B cell (primary cell): Measurements from ENCODE around the gene TWIST2. TPM values are rescaled to one million over a fixed set of nuclear protein-coding genes. Genes with fewer than 3 reads are reported as not detected.

ENCODE experiments used
- ATAC-seq: fragments of 200-7000 bp; cut with Tn5 transposase; one replicate; pipeline ENCODE4 v1.10.0; 2021; ENCODE audit warnings: low read depth, mild to moderate bottlenecking, moderate number of reproducible peaks, moderate library complexity
- CTCF ChIA-PET: fragments of 350-600 bp; sonication (Branson Sonifier 250); formaldehyde crosslinking; loops from one replicate; lab custom pipeline; 2021; ENCODE audit warnings: antibody characterized with exemption, inconsistent platforms; lab: Charles Lee
- POLR2A ChIA-PET: fragments of 350-600 bp; sonication (Branson Sonifier 250); formaldehyde crosslinking; loops from one replicate; lab custom pipeline; 2021; ENCODE audit warnings: antibody characterized with exemption; lab: Charles Lee
- DNase-seq: peaks from one replicate; pipeline ENCODE4 v3.0.0; 2013
- H2AFZ ChIP-seq: 2 replicates; pipeline ENCODE4 v1.6.1; 2012; ENCODE audit warnings: mild to moderate bottlenecking, low read depth, low read length; ENCODE audit not compliant: insufficient read depth, poor library complexity, severe bottlenecking
- H3K27ac ChIP-seq, 2 donors: 1 replicate in 1 of 2; 2 replicates in 1 of 2; pipeline ENCODE4 v1.5.1; 2012 to 2013; ENCODE audit warnings: low read length in 2 of 2, mild to moderate bottlenecking in 2 of 2, moderate library complexity in 1 of 2
- H3K27me3 ChIP-seq, 4 experiments: fragments of 200-600 bp in 1 of 4; sonication (generic) in 1 of 4; replicated peaks in 1 of 4; 1 replicate in 2 of 4; 2 replicates in 2 of 4; pipeline versions ENCODE4 v1.6.1 to v1.7.0; 2013 to 2016; ENCODE audit warnings: low read length in 3 of 4, mild to moderate bottlenecking in 2 of 4, mixed read lengths in 1 of 4, moderate library complexity in 1 of 4; ENCODE audit not compliant: insufficient read depth in 4 of 4, control insufficient read depth in 3 of 4; ENCODE audit errors: control extremely low read depth in 1 of 4
- H3K36me3 ChIP-seq, 2 experiments: replicated peaks in 1 of 2; 1 replicate in 1 of 2; 2 replicates in 1 of 2; pipeline versions ENCODE4 v1.6.1 to v1.7.1; 2013; ENCODE audit warnings: low read length in 1 of 2; ENCODE audit not compliant: insufficient read depth in 2 of 2, control insufficient read depth in 1 of 2; ENCODE audit errors: control extremely low read depth in 1 of 2, extremely low read depth in 1 of 2
- H3K4me1 ChIP-seq, 2 donors: fragments of 200-600 bp in 1 of 2; sonication (generic) in 1 of 2; 1 replicate in 1 of 2; 2 replicates in 1 of 2; pipeline versions ENCODE4 v1.5.1 to v1.6.1; 2013 to 2017; ENCODE audit warnings: low read length in 2 of 2; ENCODE audit not compliant: control insufficient read depth in 2 of 2, insufficient read depth in 2 of 2
- H3K4me2 ChIP-seq: replicated peaks from 2 replicates; pipeline ENCODE3; 2012; ENCODE audit warnings: mild to moderate bottlenecking, low read depth, low read length; ENCODE audit not compliant: poor library complexity, severe bottlenecking
- H3K4me3 ChIP-seq, 5 experiments: fragments of 200-600 bp in 1 of 5; sonication (generic) in 1 of 5; 1 replicate in 3 of 5; 2 replicates in 2 of 5; pipeline versions ENCODE4 v1.5.1 to v1.7.0; 2011 to 2016; ENCODE audit warnings: low read length in 4 of 5, mild to moderate bottlenecking in 4 of 5, low read depth in 2 of 5, control low read depth in 1 of 5, moderate library complexity in 1 of 5; ENCODE audit not compliant: insufficient read depth in 1 of 5; ENCODE audit errors: control extremely low read depth in 1 of 5, extremely low read depth in 1 of 5
- H3K79me2 ChIP-seq: fragments of 200-600 bp; sonication (generic); one replicate; pipeline ENCODE4 v1.6.0; 2016; ENCODE audit warnings: low read length; ENCODE audit not compliant: control insufficient read depth, insufficient read depth
- H3K9ac ChIP-seq: fragments of 200-600 bp; sonication (generic); 2 replicates; pipeline ENCODE4 v1.6.1; 2017; ENCODE audit warnings: mild to moderate bottlenecking, low read length, moderate library complexity
- H3K9me3 ChIP-seq, 3 donors: one replicate each; pipeline versions ENCODE4 v1.6.1 to v1.7.1; 2013; ENCODE audit warnings: low read length in 2 of 3; ENCODE audit not compliant: control insufficient read depth in 2 of 3, insufficient read depth in 1 of 3; ENCODE audit errors: control extremely low read depth in 1 of 3
- H4K20me1 ChIP-seq: 2 replicates; pipeline ENCODE4 v1.6.0; 2012; ENCODE audit warnings: mild to moderate bottlenecking, low read length; ENCODE audit not compliant: insufficient read depth, control insufficient read depth, poor library complexity, severe bottlenecking
- H3K27ac Mint-ChIP-seq: one replicate; pipeline ENCODE4 v1.8.0; 2021; ENCODE audit warnings: mixed read lengths
- H3K27me3 Mint-ChIP-seq: one replicate; pipeline ENCODE4 v1.8.0; 2021; ENCODE audit warnings: mixed read lengths
- H3K4me1 Mint-ChIP-seq: one replicate; pipeline ENCODE4 v1.8.0; 2021; ENCODE audit warnings: mixed read lengths
- H3K4me3 Mint-ChIP-seq: one replicate; pipeline ENCODE4 v1.8.0; 2021; ENCODE audit warnings: mixed read lengths
- H3K9me3 Mint-ChIP-seq: one replicate; pipeline ENCODE4 v1.8.0; 2022; ENCODE audit warnings: mixed read lengths; ENCODE audit not compliant: insufficient read depth
- EZH2 ChIP-seq: IDR thresholded peaks from 2 replicates; pipeline ENCODE4 v1.6.1; 2012; ENCODE audit warnings: borderline replicate concordance, low read depth, mild to moderate bottlenecking, moderate library complexity, low read length; ENCODE audit not compliant: insufficient read depth, poor library complexity, severe bottlenecking
- WGBS: methylation state at CpG from one replicate; pipeline ENCODE4 v1.1.5; 2013; ENCODE audit warnings: missing lambda C conversion rate; ENCODE audit not compliant: insufficient coverage; 5-methylcytosine and 5-hydroxymethylcytosine counted together
- intact Hi-C: fragments of 100-400 bp; cut with micrococcal nuclease; formaldehyde crosslinking; loops from one replicate; pipeline ENCODE4 v1.10.0; 2022
- polyA plus RNA-seq: library from polyadenylated mRNA; depleted of rRNA; stranded (reverse); fragments of >200 nt; gene quantifications from 2 replicates; pipeline ENCODE4 v1.2.3, GENCODE V29; 2012
- total RNA-seq, 2 donors: library from RNA; stranded (reverse); fragments of 120-200 nt in 1 of 2; gene quantifications; 1 replicate in 1 of 2; 2 replicates in 1 of 2; pipeline versions ENCODE4 v1.2.3 to v1.2.4, GENCODE V29; 2013 to 2022
- TF ChIP-seq, protein P1 (sequence below): fragments of 200-600 bp; IDR thresholded peaks from one replicate; pipeline ENCODE4 v1.8.0; 2022; ENCODE audit warnings: antibody characterized with exemption, mild to moderate bottlenecking

Gene TWIST2
- total and polyA plus RNA-seq, 2 donors (not counting 1 experiment from before 2014, with no cell fraction given): 0.07 TPM; not detected in 1

DNA sequence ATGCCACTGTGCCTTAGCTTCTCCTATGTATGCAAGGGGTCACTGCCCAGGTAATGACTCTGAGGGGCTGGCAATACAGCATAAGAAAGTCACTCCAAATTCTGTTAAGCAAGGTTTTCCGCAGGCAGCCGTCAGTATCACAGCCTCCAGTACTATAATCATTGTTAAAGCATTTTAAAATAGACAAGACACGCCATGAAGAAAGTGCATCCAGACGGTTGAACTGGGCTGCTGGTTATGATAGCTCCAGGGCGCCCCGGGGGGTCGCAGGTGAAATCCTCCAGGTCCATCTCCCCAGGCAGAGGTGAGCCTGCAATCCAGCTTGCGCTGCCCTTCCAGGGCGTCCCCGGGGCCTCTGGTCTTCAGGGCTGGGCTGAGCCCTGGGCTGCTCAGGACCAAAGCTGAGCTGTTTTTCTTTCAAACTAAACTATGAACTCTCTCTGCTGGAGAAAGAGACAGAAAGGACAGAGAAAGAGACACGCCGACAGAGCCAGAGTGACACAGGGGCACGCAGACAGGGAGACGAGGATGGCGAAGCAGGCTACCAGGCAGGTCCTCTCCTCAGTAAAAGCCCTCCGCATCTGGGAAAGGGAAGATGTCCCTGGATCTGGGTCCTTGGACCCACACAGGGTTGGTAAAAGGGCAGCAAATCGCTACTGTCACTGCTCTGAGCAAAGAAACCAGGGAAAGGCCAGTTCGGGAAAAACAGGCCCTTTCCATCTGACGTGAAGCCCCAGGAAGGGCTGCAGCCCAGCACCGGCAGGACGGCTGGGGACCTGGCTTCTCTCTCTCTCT lies 2.1 kb upstream of the TWIST2 start:
- H3K36me3 ChIP-seq: no peaks in the 10 kb centered on the region
- WGBS: 70% methylated on average over 15 of the region's 21 CpGs
- Mint-ChIP-seq H3K4me1 (no peaks in the 10 kb centered on the region), H3K27ac (no peak overlapping the region), H3K4me3 (no peak overlapping the region), H3K27me3 (peaks cover 38% of the 10 kb centered on the region), H3K9me3 (no peaks in the 10 kb centered on the region)
- DNase-seq (no peak), ATAC-seq (no peak)
- no peak overlapping the region for H3K27ac ChIP-seq
- H3K79me2 ChIP-seq: no peaks in the 10 kb centered on the region
- H3K9ac ChIP-seq: no peak overlapping the region
- H3K4me3 ChIP-seq: no peak overlapping the region
- intact Hi-C loops: no loop called here
- POLR2A ChIA-PET: no interaction called here
- CTCF ChIA-PET: no interaction called here
- H3K4me2 ChIP-seq: no peak overlapping the region
- peaks cover 0 to 37% (median 10%) of the 10 kb centered on the region in 4 experiments for H3K27me3 ChIP-seq
- no peak overlapping the region for H2AFZ ChIP-seq
- peaks cover 0 to 3% of the 10 kb centered on the region in 2 donors for H3K4me1 ChIP-seq
- peaks cover 0 to 3% (median 0%) of the 10 kb centered on the region in 3 donors for H3K9me3 ChIP-seq
- TF ChIP-seq EZH2: no peak
- TF ChIP-seq, protein P1, sequence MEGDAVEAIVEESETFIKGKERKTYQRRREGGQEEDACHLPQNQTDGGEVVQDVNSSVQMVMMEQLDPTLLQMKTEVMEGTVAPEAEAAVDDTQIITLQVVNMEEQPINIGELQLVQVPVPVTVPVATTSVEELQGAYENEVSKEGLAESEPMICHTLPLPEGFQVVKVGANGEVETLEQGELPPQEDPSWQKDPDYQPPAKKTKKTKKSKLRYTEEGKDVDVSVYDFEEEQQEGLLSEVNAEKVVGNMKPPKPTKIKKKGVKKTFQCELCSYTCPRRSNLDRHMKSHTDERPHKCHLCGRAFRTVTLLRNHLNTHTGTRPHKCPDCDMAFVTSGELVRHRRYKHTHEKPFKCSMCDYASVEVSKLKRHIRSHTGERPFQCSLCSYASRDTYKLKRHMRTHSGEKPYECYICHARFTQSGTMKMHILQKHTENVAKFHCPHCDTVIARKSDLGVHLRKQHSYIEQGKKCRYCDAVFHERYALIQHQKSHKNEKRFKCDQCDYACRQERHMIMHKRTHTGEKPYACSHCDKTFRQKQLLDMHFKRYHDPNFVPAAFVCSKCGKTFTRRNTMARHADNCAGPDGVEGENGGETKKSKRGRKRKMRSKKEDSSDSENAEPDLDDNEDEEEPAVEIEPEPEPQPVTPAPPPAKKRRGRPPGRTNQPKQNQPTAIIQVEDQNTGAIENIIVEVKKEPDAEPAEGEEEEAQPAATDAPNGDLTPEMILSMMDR: no peak
- H4K20me1 ChIP-seq: no peaks in the 10 kb centered on the region

DNA sequence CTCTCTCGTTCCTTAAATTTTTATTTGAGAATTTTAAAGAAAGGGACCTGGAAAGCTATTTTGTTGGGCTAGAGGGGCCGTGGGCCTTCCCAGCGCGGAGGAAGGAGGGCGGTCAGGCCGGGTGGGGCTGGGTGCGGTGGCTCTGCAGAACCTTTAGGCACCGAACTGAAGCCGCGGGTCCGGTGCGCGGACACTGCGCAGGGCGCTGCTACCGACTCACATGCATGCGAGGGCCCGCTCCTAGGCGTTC lies 1.6 kb upstream of the TWIST2 start:
- H3K4me1 Mint-ChIP-seq: no peaks in the 10 kb centered on the region
- intact Hi-C loops: no loop called here
- ATAC-seq (no peak), DNase-seq (no peak)
- no peak overlapping the region for H3K27ac Mint-ChIP-seq
- no peaks in the 10 kb centered on the region for H4K20me1 ChIP-seq
- TF ChIP-seq, protein P1: no peak
- TF ChIP-seq EZH2: no peak
- H3K4me3 Mint-ChIP-seq: no peak overlapping the region
- no peak overlapping the region for H3K4me3 ChIP-seq
- H3K9me3 ChIP-seq: peaks cover 0 to 3% (median 0%) of the 10 kb centered on the region in 3 donors
- H3K27me3 Mint-ChIP-seq: peaks cover 38% of the 10 kb centered on the region
- peaks cover 0 to 37% (median 10%) of the 10 kb centered on the region in 4 experiments for H3K27me3 ChIP-seq
- peaks cover 0 to 3% of the 10 kb centered on the region in 2 donors for H3K4me1 ChIP-seq
- no peak overlapping the region for H2AFZ ChIP-seq
- POLR2A ChIA-PET: no interaction called here
- H3K36me3 ChIP-seq: no peaks in the 10 kb centered on the region
- no peak overlapping the region for H3K9ac ChIP-seq
- no peaks in the 10 kb centered on the region for H3K79me2 ChIP-seq
- no peak overlapping the region for H3K27ac ChIP-seq
- 19% methylated on average over 18 of the region's 19 CpGs for WGBS
- CTCF ChIA-PET: no interaction called here
- H3K9me3 Mint-ChIP-seq: no peaks in the 10 kb centered on the region
- H3K4me2 ChIP-seq: no peak overlapping the region
